ENCODE results near the gene ARFGEF3.

GRCh38 chr6:138331444-138331843 lies 169.7 kb downstream of the ARFGEF3 start:
- no peak for TF ChIP-seq CTCF (IDR thresholded peaks at IDR 0.05)
- no peak for TF ChIP-seq EZH2 (IDR thresholded peaks at IDR 0.05)
